ENCODE results near the gene GPC5. TPM values are rescaled to one million over a fixed set of nuclear protein-coding genes. Genes with fewer than 3 reads are reported as not detected.
"Not testable (repeated sequence)": the region's sequence is repeated elsewhere in the genome, so short reads cannot be mapped to it uniquely, and the experiment has no call there.

The GPC5 gene
- total and polyA plus RNA-seq, 2 of the 13 experiments (the other 11 are each of a cell fraction or from before 2014, with no cell fraction given), result 0.02 to 0.07 TPM

DNA sequence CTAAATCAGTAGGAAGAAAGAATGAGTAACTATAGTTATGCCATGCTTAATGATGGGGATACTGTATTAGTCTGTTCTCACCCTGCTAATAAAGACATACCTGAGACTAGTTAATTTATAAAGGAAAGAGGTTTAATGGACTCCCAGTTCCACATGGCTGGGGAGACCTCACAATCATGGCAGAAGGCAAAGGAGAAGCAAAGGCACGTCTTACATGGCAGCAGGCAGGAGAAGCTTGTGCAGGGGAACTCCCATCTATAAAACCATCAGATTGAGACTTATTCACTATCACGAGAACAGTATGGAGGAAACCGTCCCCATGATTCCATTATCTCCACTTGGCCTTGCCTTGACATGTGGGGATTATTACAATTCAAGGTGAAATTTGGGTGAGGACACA, 1084.4 kb downstream of the GPC5 start:
- H3K27me3 ChIP-seq (ENCODE audit: control insufficient read depth in 1 of 2, insufficient read depth in 2 of 2, low read length in 2 of 2); DNase-seq (ENCODE audit: low spot score); H3K4me2 ChIP-seq (ENCODE audit: low read depth, low read length); FAIRE-seq; H3K27ac ChIP-seq (ENCODE audit: extremely low read length, insufficient read depth, low read length); POLR2A ChIA-PET; ATAC-seq; H3K4me1 ChIP-seq (ENCODE audit: insufficient read depth, low read length); H2AFZ ChIP-seq (ENCODE audit: low read length); H3K79me2 ChIP-seq (ENCODE audit: insufficient read depth, low read length); CTCF ChIA-PET (ENCODE audit: low intra/inter-chr PET ratio, low total read pairs); in situ Hi-C loops (cut with HindIII; ENCODE audit: extremely low pct_ligation_motif_present, low pct_unique_long_range_greater_than_20kb); H3K9ac ChIP-seq (ENCODE audit: insufficient read depth, low read depth, low read length); H3K9me3 ChIP-seq (ENCODE audit: low read length); H3K4me3 ChIP-seq (replicated peaks in 1 of 3; ENCODE audit: insufficient read depth in 1 of 3, low read depth in 2 of 3, low read length in 3 of 3); H3K36me3 ChIP-seq (replicated peaks in 1 of 2; ENCODE audit: control insufficient read depth in 1 of 2, insufficient read depth in 2 of 2, low read length in 2 of 2); BruUV-seq (replicated peaks); intact Hi-C loops (cut with micrococcal nuclease; ENCODE audit: unreplicated experiment); H4K20me1 ChIP-seq (ENCODE audit: insufficient read depth, low read length): not testable (repeated sequence)
- WGBS (ENCODE audit: low lambda C conversion rate), result 0% methylated on average over 3 of the region's 3 CpGs

DNA sequence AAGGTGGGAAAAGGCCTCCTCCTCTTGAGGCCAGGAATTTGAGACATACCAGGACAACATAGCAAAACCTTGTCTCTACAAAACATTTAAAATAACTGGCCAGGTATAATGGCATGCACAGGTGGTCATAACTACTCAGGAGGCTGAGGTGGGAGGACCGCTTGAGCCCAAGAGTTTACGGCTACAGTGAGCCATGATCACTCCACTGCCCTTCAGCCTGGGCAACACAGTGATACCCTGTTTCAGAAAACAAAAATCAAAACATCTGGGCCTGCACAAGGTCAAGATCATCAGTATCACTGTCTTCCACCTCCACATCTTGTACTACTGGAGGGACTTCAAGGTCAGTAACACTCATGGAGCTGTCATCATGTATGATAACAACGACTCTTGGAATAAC, 1085.5 kb downstream of the GPC5 start:
- Histone ChIP-seq H3K9ac (ENCODE audit: insufficient read depth, low read depth, low read length) (no peak overlapping the region), H3K4me3 (replicated peaks in 1 of 3; ENCODE audit: insufficient read depth in 1 of 3, low read depth in 2 of 3, low read length in 3 of 3) (no peak overlapping the region), H4K20me1 (ENCODE audit: insufficient read depth, low read length) (no peaks in the 10 kb centered on the region), H3K9me3 (ENCODE audit: low read length) (no peaks in the 10 kb centered on the region), H3K27me3 (ENCODE audit: control insufficient read depth in 1 of 2, insufficient read depth in 2 of 2, low read length in 2 of 2) (no peaks in the 10 kb centered on the region), H3K4me2 (ENCODE audit: low read depth, low read length) (no peak overlapping the region), H2AFZ (ENCODE audit: low read length) (no peak overlapping the region), H3K4me1 (ENCODE audit: insufficient read depth, low read length) (no peaks in the 10 kb centered on the region), H3K79me2 (ENCODE audit: insufficient read depth, low read length) (no peaks in the 10 kb centered on the region), H3K27ac (ENCODE audit: extremely low read length, insufficient read depth, low read length) (no peak overlapping the region), H3K36me3 (replicated peaks in 1 of 2; ENCODE audit: control insufficient read depth in 1 of 2, insufficient read depth in 2 of 2, low read length in 2 of 2) (no peaks in the 10 kb centered on the region)
- ATAC-seq (no peak), FAIRE-seq (no peak), DNase-seq (ENCODE audit: low spot score) (no peak)
- intact Hi-C loops (cut with micrococcal nuclease; ENCODE audit: unreplicated experiment) (no loop called here), in situ Hi-C loops (cut with HindIII; ENCODE audit: extremely low pct_ligation_motif_present, low pct_unique_long_range_greater_than_20kb) (no loop called here)
- 57% methylated on average over 3 of the region's 3 CpGs for WGBS (ENCODE audit: low lambda C conversion rate)
- ChIA-PET CTCF (ENCODE audit: low intra/inter-chr PET ratio, low total read pairs) (no interaction called here), POLR2A (no interaction called here)
- no peak for TF ChIP-seq ZKSCAN1 (IDR thresholded peaks at IDR 0.05; ENCODE audit: low read length)
- no peak for TF ChIP-seq CC2D1A (CRISPR knock-in tag; IDR thresholded peaks at IDR 0.05)
- TF ChIP-seq GABPA (IDR thresholded peaks at IDR 0.05; ENCODE audit: low read depth, low read length), result no peak
- no peak for TF ChIP-seq GABPA (CRISPR knock-in tag; IDR thresholded peaks at IDR 0.05; ENCODE audit: low read depth)
- TF ChIP-seq, protein P1, sequence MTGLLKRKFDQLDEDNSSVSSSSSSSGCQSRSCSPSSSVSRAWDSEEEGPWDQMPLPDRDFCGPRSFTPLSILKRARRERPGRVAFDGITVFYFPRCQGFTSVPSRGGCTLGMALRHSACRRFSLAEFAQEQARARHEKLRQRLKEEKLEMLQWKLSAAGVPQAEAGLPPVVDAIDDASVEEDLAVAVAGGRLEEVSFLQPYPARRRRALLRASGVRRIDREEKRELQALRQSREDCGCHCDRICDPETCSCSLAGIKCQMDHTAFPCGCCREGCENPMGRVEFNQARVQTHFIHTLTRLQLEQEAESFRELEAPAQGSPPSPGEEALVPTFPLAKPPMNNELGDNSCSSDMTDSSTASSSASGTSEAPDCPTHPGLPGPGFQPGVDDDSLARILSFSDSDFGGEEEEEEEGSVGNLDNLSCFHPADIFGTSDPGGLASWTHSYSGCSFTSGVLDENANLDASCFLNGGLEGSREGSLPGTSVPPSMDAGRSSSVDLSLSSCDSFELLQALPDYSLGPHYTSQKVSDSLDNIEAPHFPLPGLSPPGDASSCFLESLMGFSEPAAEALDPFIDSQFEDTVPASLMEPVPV (CRISPR knock-in tag; IDR thresholded peaks at IDR 0.05), result no peak
- no TSS peak for BruUV-seq (replicated peaks)

Measured in HepG2 (cell line).